ENCODE data around the gene KRTAP5-10. TPM values are rescaled to one million over a fixed set of nuclear protein-coding genes. Genes with fewer than 3 reads are reported as not detected.
A peak's percentile ranks its signal among the peaks of the same experiment; 100 is the strongest.
"Not testable (repeated sequence)": the region's sequence is repeated elsewhere in the genome, so short reads cannot be mapped to it uniquely, and the experiment has no call there.

Gene KRTAP5-10
- total and polyA plus RNA-seq, 4 experiments from 2014 or later: not detected

- intact Hi-C loops (cut with micrococcal nuclease): no loop called here
- CTCF ChIA-PET (ENCODE audit: partially characterized antibody): no interaction called here
- Mint-ChIP-seq H3K36me3 (no peaks in the 10 kb centered on the region), H3K4me3 (no peak overlapping the region), H3K27me3 (peaks cover 2 to 4% of the 10 kb centered on the region in 2 donors), H3K4me1 (peaks cover 4 to 11% (median 5%) of the 10 kb centered on the region in 4 donors), H3K27ac (peak overlapping the region in 1 of 7 donors; percentile 31), H3K9me3 (no peaks in the 10 kb centered on the region)
- Histone ChIP-seq H3K9me3 (ENCODE audit: control insufficient read depth in 1 of 2, low read length in 2 of 2) (no peaks in the 10 kb centered on the region), H3K27me3 (ENCODE audit: insufficient read depth, low read length) (no peaks in the 10 kb centered on the region), H3K4me3 (ENCODE audit: low read length in 2 of 2) (no peak overlapping the region), H3K27ac (ENCODE audit: low read depth, low read length) (no peak overlapping the region), H3K36me3 (ENCODE audit: insufficient read depth, low read length) (no peaks in the 10 kb centered on the region), H3K4me1 (ENCODE audit: insufficient read depth, low read length) (no peaks in the 10 kb centered on the region)
- POLR2A ChIA-PET (ENCODE audit: partially characterized antibody): interaction anchor here (0.8 kb wide), 1 partner anchor 64 kb away, joined by 3 read pairs; no protein-coding TSS in a partner anchor
- DNase-seq: no peak
Observed at GRCh38 chr11:71575723-71576424, 10.5 kb downstream of the KRTAP5-10 start.

GRCh38 chr11:71576688-71577465 lies 11.5 kb downstream of the KRTAP5-10 start:
- H3K4me3 Mint-ChIP-seq; DNase-seq; H3K27me3 Mint-ChIP-seq; CTCF ChIA-PET (ENCODE audit: partially characterized antibody); H3K27ac Mint-ChIP-seq; H3K4me1 ChIP-seq (ENCODE audit: insufficient read depth, low read length); H3K36me3 ChIP-seq (ENCODE audit: insufficient read depth, low read length); POLR2A ChIA-PET (ENCODE audit: partially characterized antibody); H3K9me3 ChIP-seq (ENCODE audit: control insufficient read depth in 1 of 2, low read length in 2 of 2); H3K9me3 Mint-ChIP-seq; H3K4me3 ChIP-seq (ENCODE audit: low read length in 2 of 2); intact Hi-C loops (cut with micrococcal nuclease); H3K27ac ChIP-seq (ENCODE audit: low read depth, low read length); H3K27me3 ChIP-seq (ENCODE audit: insufficient read depth, low read length); H3K36me3 Mint-ChIP-seq: not testable (repeated sequence)
- peaks cover 6 to 13% (median 7%) of the 10 kb centered on the region in 4 donors for H3K4me1 Mint-ChIP-seq

GRCh38 chr11:71577469-71578004 lies 12.2 kb downstream of the KRTAP5-10 start:
- Histone ChIP-seq H3K9me3 (ENCODE audit: control insufficient read depth in 1 of 2, low read length in 2 of 2) (no peaks in the 10 kb centered on the region), H3K4me1 (ENCODE audit: insufficient read depth, low read length) (no peaks in the 10 kb centered on the region), H3K36me3 (ENCODE audit: insufficient read depth, low read length) (no peaks in the 10 kb centered on the region), H3K27ac (ENCODE audit: low read depth, low read length) (no peak overlapping the region), H3K4me3 (ENCODE audit: low read length in 2 of 2) (no peak overlapping the region), H3K27me3 (ENCODE audit: insufficient read depth, low read length) (no peaks in the 10 kb centered on the region)
- no peaks in the 10 kb centered on the region for H3K36me3 Mint-ChIP-seq
- intact Hi-C loops (cut with micrococcal nuclease): no loop called here
- DNase-seq: no peak
- peaks cover 6 to 13% (median 7%) of the 10 kb centered on the region in 4 donors for H3K4me1 Mint-ChIP-seq
- no peak overlapping the region for H3K27ac Mint-ChIP-seq
- CTCF ChIA-PET (ENCODE audit: partially characterized antibody): no interaction called here
- POLR2A ChIA-PET (ENCODE audit: partially characterized antibody): no interaction called here
- peaks cover 10 to 14% of the 10 kb centered on the region in 2 donors for H3K27me3 Mint-ChIP-seq
- H3K4me3 Mint-ChIP-seq: no peak overlapping the region
- no peaks in the 10 kb centered on the region for H3K9me3 Mint-ChIP-seq

GRCh38 chr11:71579513-71579912 lies 14.2 kb downstream of the KRTAP5-10 start:
- H3K9me3 ChIP-seq (ENCODE audit: control insufficient read depth in 1 of 2, low read length in 2 of 2); H3K27me3 ChIP-seq (ENCODE audit: insufficient read depth, low read length); DNase-seq; H3K4me3 ChIP-seq (ENCODE audit: low read length in 2 of 2); H3K27ac Mint-ChIP-seq; H3K36me3 ChIP-seq (ENCODE audit: insufficient read depth, low read length); H3K4me3 Mint-ChIP-seq; intact Hi-C loops (cut with micrococcal nuclease); H3K4me1 ChIP-seq (ENCODE audit: insufficient read depth, low read length); H3K27ac ChIP-seq (ENCODE audit: low read depth, low read length); H3K36me3 Mint-ChIP-seq; POLR2A ChIA-PET (ENCODE audit: partially characterized antibody); H3K9me3 Mint-ChIP-seq: not testable (repeated sequence)
- Mint-ChIP-seq H3K4me1 (peaks cover 6 to 13% (median 7%) of the 10 kb centered on the region in 4 donors), H3K27me3 (peaks cover 15 to 20% of the 10 kb centered on the region in 2 donors)
- CTCF ChIA-PET (ENCODE audit: partially characterized antibody): interaction anchor here (1.6 kb wide), 1 partner anchor 17 kb away, joined by 4 read pairs; no protein-coding TSS in a partner anchor

- Mint-ChIP-seq H3K4me1 (peaks cover 6 to 13% (median 7%) of the 10 kb centered on the region in 4 donors), H3K9me3 (no peaks in the 10 kb centered on the region), H3K36me3 (no peaks in the 10 kb centered on the region), H3K27ac (no peak overlapping the region), H3K4me3 (peak overlapping the region in 2 of 8 donors; percentile 18 to 58), H3K27me3 (peaks cover 18 to 24% of the 10 kb centered on the region in 2 donors)
- Histone ChIP-seq H3K9me3 (ENCODE audit: control insufficient read depth in 1 of 2, low read length in 2 of 2) (no peaks in the 10 kb centered on the region), H3K36me3 (ENCODE audit: insufficient read depth, low read length) (no peaks in the 10 kb centered on the region), H3K4me1 (ENCODE audit: insufficient read depth, low read length) (no peaks in the 10 kb centered on the region), H3K27me3 (ENCODE audit: insufficient read depth, low read length) (no peaks in the 10 kb centered on the region), H3K4me3 (ENCODE audit: low read length in 2 of 2) (no peak overlapping the region), H3K27ac (ENCODE audit: low read depth, low read length) (no peak overlapping the region)
- ChIA-PET POLR2A (ENCODE audit: partially characterized antibody) (no interaction called here), CTCF (ENCODE audit: partially characterized antibody) (interaction anchor here (1.6 kb wide), 1 partner anchor 17 kb away, joined by 4 read pairs; no protein-coding TSS in a partner anchor)
- DNase-seq: peak in 4 of 5 donors; percentile 10 to 37 (median 11)
- intact Hi-C loops (cut with micrococcal nuclease): no loop called here
Observed at GRCh38 chr11:71580057-71581003, 15.0 kb downstream of the KRTAP5-10 start.

- H3K27ac Mint-ChIP-seq: no peak overlapping the region
- ChIA-PET CTCF (ENCODE audit: partially characterized antibody) (interaction anchor here (0.6 kb wide), 1 partner anchor 16 kb away, joined by 3 read pairs; the partner anchor contains the start of gene KRTAP5-10), POLR2A (ENCODE audit: partially characterized antibody) (no interaction called here)
- H3K27me3 ChIP-seq (ENCODE audit: insufficient read depth, low read length): no peaks in the 10 kb centered on the region
- H3K4me1 ChIP-seq (ENCODE audit: insufficient read depth, low read length): no peaks in the 10 kb centered on the region
- no peak overlapping the region for H3K4me3 Mint-ChIP-seq
- peaks cover 18 to 22% of the 10 kb centered on the region in 2 donors for H3K27me3 Mint-ChIP-seq
- DNase-seq: no peak
- no peak overlapping the region for H3K4me3 ChIP-seq (ENCODE audit: low read length in 2 of 2)
- intact Hi-C loops (cut with micrococcal nuclease): no loop called here
- H3K4me1 Mint-ChIP-seq: peaks cover 6 to 13% (median 7%) of the 10 kb centered on the region in 4 donors
- H3K36me3 Mint-ChIP-seq: no peaks in the 10 kb centered on the region
- no peak overlapping the region for H3K27ac ChIP-seq (ENCODE audit: low read depth, low read length)
- no peaks in the 10 kb centered on the region for H3K36me3 ChIP-seq (ENCODE audit: insufficient read depth, low read length)
- H3K9me3 Mint-ChIP-seq: no peaks in the 10 kb centered on the region
- no peaks in the 10 kb centered on the region for H3K9me3 ChIP-seq (ENCODE audit: control insufficient read depth in 1 of 2, low read length in 2 of 2)
Observed at GRCh38 chr11:71581826-71582225, 16.5 kb downstream of the KRTAP5-10 start.

Data from CD4-positive, alpha-beta memory T cell (primary cell).